ENCODE measurements around the gene ETV6.

Gene ETV6

GRCh38 chr12:11787437-11787836 is 138.0 kb downstream of the ETV6 start:
- DNase-seq (ENCODE audit: low spot score): no peak
- TF ChIP-seq, protein P1, sequence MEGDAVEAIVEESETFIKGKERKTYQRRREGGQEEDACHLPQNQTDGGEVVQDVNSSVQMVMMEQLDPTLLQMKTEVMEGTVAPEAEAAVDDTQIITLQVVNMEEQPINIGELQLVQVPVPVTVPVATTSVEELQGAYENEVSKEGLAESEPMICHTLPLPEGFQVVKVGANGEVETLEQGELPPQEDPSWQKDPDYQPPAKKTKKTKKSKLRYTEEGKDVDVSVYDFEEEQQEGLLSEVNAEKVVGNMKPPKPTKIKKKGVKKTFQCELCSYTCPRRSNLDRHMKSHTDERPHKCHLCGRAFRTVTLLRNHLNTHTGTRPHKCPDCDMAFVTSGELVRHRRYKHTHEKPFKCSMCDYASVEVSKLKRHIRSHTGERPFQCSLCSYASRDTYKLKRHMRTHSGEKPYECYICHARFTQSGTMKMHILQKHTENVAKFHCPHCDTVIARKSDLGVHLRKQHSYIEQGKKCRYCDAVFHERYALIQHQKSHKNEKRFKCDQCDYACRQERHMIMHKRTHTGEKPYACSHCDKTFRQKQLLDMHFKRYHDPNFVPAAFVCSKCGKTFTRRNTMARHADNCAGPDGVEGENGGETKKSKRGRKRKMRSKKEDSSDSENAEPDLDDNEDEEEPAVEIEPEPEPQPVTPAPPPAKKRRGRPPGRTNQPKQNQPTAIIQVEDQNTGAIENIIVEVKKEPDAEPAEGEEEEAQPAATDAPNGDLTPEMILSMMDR (IDR thresholded peaks at IDR 0.05; ENCODE audit: extremely low read depth, missing control alignments): no peak

GRCh38 chr12:11787933-11788849 is 138.7 kb downstream of the ETV6 start:
- TF ChIP-seq, protein P1 (IDR thresholded peaks at IDR 0.05; ENCODE audit: extremely low read depth, missing control alignments): no peak
- no peak for DNase-seq (ENCODE audit: low spot score)

DNA sequence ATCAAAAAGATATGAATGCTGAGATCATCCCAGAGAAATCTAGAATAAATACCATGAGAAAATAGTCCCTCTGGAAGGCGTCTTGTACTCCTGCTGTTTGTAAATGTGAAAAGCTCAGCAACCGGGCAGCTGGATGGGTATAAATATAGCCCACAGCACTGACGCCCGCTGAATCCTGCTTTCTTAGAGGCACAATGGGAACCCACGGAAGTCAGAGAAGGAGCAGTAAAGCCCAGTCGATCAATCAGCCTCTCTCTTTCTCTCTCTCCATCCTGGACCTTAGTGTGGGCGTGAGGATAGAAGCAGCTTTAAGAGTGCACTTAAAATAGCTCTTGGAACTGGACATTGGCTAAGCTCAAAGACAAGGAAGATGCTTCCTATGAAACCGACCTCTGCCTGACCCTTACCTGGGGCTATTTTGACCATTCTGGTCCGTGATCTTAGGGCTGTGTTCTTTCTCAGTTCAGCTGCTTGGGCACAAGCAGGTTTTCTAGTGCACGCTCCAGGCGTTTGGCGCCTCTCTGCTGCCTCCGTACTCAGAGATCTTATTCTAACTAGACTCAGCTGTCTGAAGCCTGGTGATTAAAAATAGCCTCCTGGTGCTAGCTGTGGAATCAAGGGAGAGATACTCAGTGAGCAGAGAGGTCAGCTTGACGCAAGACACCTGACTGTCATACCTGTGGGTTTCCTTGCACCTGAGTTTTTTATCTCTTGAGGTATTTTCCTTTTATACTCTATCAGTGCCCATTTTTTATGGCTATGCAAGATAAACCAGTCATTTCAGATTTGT is 144.6 kb downstream of the ETV6 start:
- TF ChIP-seq, protein P1 (IDR thresholded peaks at IDR 0.05; ENCODE audit: extremely low read depth, missing control alignments): no peak
- DNase-seq (ENCODE audit: low spot score): no peak

DNA sequence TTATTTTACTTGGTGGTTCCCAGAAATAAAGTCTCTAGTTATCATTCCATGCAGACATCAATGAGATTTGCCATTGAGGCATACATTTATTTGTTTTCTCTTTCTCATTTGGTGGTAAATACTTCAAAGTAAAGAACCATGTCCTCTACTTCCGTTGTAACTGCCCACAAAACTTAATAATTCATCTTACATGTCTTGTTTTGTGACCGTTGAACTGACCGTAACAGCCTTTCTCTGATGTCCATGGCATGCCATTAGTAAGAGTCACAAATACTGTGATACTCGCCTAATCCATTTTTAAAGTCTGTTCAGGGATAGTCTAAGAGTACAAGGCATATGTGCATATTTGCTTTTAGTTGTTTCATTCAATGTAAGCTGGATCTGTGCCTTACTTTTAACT is 145.3 kb downstream of the ETV6 start:
- TF ChIP-seq, protein P1 (IDR thresholded peaks at IDR 0.05; ENCODE audit: extremely low read depth, missing control alignments): no peak
- no peak for DNase-seq (ENCODE audit: low spot score)

- DNase-seq (ENCODE audit: low spot score): no peak
- TF ChIP-seq, protein P1 (IDR thresholded peaks at IDR 0.05; ENCODE audit: extremely low read depth, missing control alignments): no peak
Measured at GRCh38 chr12:11795192-11795912, 145.9 kb downstream of the ETV6 start.

DNA sequence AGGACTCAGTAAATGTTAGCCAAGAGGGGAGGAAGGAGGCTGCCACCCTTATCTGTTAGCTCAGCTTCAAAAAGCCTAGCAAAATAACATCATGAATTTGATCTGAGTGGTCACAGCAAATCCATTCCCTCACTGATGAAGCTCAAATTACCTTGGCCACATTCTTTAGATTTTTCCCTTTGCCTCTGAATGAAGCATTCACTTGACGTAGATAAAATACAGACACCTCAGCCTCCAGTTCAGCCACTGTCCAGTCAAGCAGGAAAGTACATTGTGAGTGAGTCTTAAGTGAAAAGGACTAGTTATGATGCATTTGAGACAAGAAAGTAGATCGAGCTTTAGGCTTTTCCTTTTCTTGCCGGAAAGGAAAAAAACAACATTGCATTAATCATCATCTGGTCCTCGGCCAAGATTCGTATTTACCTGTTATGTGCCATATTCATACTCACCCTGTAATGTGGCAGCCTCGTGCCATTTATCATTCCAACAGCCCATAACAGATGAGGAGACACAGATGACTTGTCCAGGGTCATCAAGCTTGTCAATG is 146.5 kb downstream of the ETV6 start:
- TF ChIP-seq, protein P1 (IDR thresholded peaks at IDR 0.05; ENCODE audit: extremely low read depth, missing control alignments): no peak
- no peak for DNase-seq (ENCODE audit: low spot score)
